Upper lobe of right lung (tissue), 1 donor: Measurements from ENCODE around the gene GLRX2. TPM values are rescaled to one million over a fixed set of nuclear protein-coding genes. Genes with fewer than 3 reads are reported as not detected.
A peak's percentile ranks its signal among the peaks of the same experiment; 100 is the strongest.

Source experiments
- ATAC-seq: fragments of 200-7000 bp; cut with Tn5 transposase; one replicate; pipeline ENCODE4 v1.9.1; 2020; ENCODE audit warnings: mild to moderate bottlenecking, moderate library complexity
- DNase-seq: peaks from one replicate; pipeline ENCODE4 v3.0.0-alpha.2; 2020
- H3K27ac ChIP-seq: fragments of 200-600 bp; one replicate; pipeline ENCODE4 v1.8.0; 2022
- H3K27me3 ChIP-seq: fragments of 200-600 bp; one replicate; pipeline ENCODE4 v1.8.0; 2022; ENCODE audit warnings: mild to moderate bottlenecking
- H3K36me3 ChIP-seq: fragments of 200-600 bp; one replicate; pipeline ENCODE4 v1.8.0; 2022
- H3K4me1 ChIP-seq: fragments of 200-600 bp; one replicate; pipeline ENCODE4 v1.8.0; 2022
- H3K4me3 ChIP-seq: fragments of 200-600 bp; one replicate; pipeline ENCODE4 v1.8.0; 2022; ENCODE audit warnings: mild to moderate bottlenecking
- H3K9me3 ChIP-seq: fragments of 200-600 bp; one replicate; pipeline ENCODE4 v1.8.0; 2022
- CTCF ChIP-seq: fragments of 200-600 bp; IDR thresholded peaks from one replicate; pipeline ENCODE4 v1.8.0; 2022; ENCODE audit warnings: antibody characterized with exemption
- intact Hi-C: fragments of 100-400 bp; cut with DNase I; formaldehyde crosslinking; loops from one replicate; pipeline ENCODE4 v1.11.0; 2022
- total RNA-seq: library from RNA; stranded (reverse); fragmentation: NEBNext Ultra II Directional; extraction: Animal tissue kit (Norgen Biotek cat#: 25700); gene quantifications from one replicate; pipeline ENCODE4 v1.2.1, GENCODE V29; 2021
- donor health status: DM: no; HTN: yes; CAD: no; lungs with severe emphysema.

GLRX2 gene
- total RNA-seq, 1 donor from 2014 or later = 19.0 TPM

- no peak for TF ChIP-seq CTCF
- ATAC-seq = no peak
- DNase-seq = no peak
- peaks cover 17% of the 10 kb centered on the region for H3K4me1 ChIP-seq
- H3K9me3 ChIP-seq = no peaks in the 10 kb centered on the region
- H3K27ac ChIP-seq = no peak overlapping the region
- no peaks in the 10 kb centered on the region for H3K36me3 ChIP-seq
- H3K27me3 ChIP-seq = no peaks in the 10 kb centered on the region
- no peak overlapping the region for H3K4me3 ChIP-seq
- intact Hi-C loops = no loop called here
Measured at GRCh38 chr1:193062698-193063463, 42.3 kb downstream of the GLRX2 start.

GRCh38 chr1:193060938-193061337 lies 44.3 kb downstream of the GLRX2 start:
- intact Hi-C loops = no loop called here
- Histone ChIP-seq H3K27ac (peak overlapping the region; percentile 94), H3K4me1 (peaks cover 23% of the 10 kb centered on the region), H3K36me3 (no peaks in the 10 kb centered on the region), H3K4me3 (peak overlapping the region; percentile 91), H3K9me3 (no peaks in the 10 kb centered on the region), H3K27me3 (no peaks in the 10 kb centered on the region)
- no peak for DNase-seq
- no peak for ATAC-seq
- TF ChIP-seq CTCF = no peak

GRCh38 chr1:193060406-193060805 lies 44.8 kb downstream of the GLRX2 start:
- peaks cover 23% of the 10 kb centered on the region for H3K4me1 ChIP-seq
- no peaks in the 10 kb centered on the region for H3K27me3 ChIP-seq
- no peak for TF ChIP-seq CTCF
- H3K4me3 ChIP-seq = peak overlapping the region; percentile 91
- peak overlapping the region; percentile 94 for H3K27ac ChIP-seq
- H3K9me3 ChIP-seq = no peaks in the 10 kb centered on the region
- ATAC-seq = no peak
- intact Hi-C loops = no loop called here
- H3K36me3 ChIP-seq = no peaks in the 10 kb centered on the region
- DNase-seq = no peak

GRCh38 chr1:193060115-193060403 lies 45.2 kb downstream of the GLRX2 start:
- no peaks in the 10 kb centered on the region for H3K9me3 ChIP-seq
- DNase-seq (no peak), ATAC-seq (no peak)
- no peaks in the 10 kb centered on the region for H3K36me3 ChIP-seq
- no peak for TF ChIP-seq CTCF
- H3K27ac ChIP-seq = peak overlapping the region; percentile 94
- intact Hi-C loops = no loop called here
- H3K27me3 ChIP-seq = no peaks in the 10 kb centered on the region
- peaks cover 23% of the 10 kb centered on the region for H3K4me1 ChIP-seq
- H3K4me3 ChIP-seq = peak overlapping the region; percentile 91

- H3K36me3 ChIP-seq = no peaks in the 10 kb centered on the region
- H3K9me3 ChIP-seq = no peaks in the 10 kb centered on the region
- H3K4me3 ChIP-seq = peak within 1 kb of the TSS; percentile 91
- peaks cover 23% of the 10 kb centered on the region for H3K4me1 ChIP-seq
- TF ChIP-seq CTCF = peak; percentile 1
- DNase-seq (peak; percentile 97), ATAC-seq (peak; percentile 97)
- intact Hi-C loops = no loop called here
- H3K27me3 ChIP-seq = no peaks in the 10 kb centered on the region
- H3K27ac ChIP-seq = peak within 1 kb of the TSS; percentile 94
Measured at GRCh38 chr1:193059282-193060114, 45.7 kb downstream of the GLRX2 start, which contains the start of the genes RO60 and UCHL5. Gene RO60, plus strand, starts transcription at chr1:193059612. Its CDS starts 9,443 bp downstream, at chr1:193069055. Gene UCHL5, minus strand, starts transcription at chr1:193059360. Its CDS starts 100 bp downstream, at chr1:193059260.
